H1 (cell line): ENCODE results near the gene MRPS34. TPM values are rescaled to one million over a fixed set of nuclear protein-coding genes. Genes with fewer than 3 reads are reported as not detected.

Experiments used
- CTCF ChIA-PET: fragments of 300-600 bp; sonication (Branson Sonifier 250); formaldehyde crosslinking; loops from one replicate; lab custom pipeline; 2021; ENCODE audit not compliant: partially characterized antibody; lab: Charles Lee
- POLR2A ChIA-PET: fragments of 300-600 bp; sonication (Branson Sonifier 250); formaldehyde crosslinking; loops from one replicate; lab custom pipeline; 2021; ENCODE audit warnings: inconsistent platforms; ENCODE audit not compliant: partially characterized antibody; lab: Charles Lee
- DNase-seq, 2 experiments: peaks; one replicate each; pipeline versions ENCODE4 v3.0.0 to v3.0.0-alpha.2; 2010 to 2022; ENCODE audit warnings: low spot score in 2 of 2, low read depth in 1 of 2, mixed read lengths in 1 of 2
- FAIRE-seq: peaks from 2 replicates; lab custom pipeline; 2011; peaks lifted over from hg19 to GRCh38; lab: Jason Lieb, UNC
- H2AFZ ChIP-seq: 2 replicates; pipeline ENCODE4 v1.8.1; 2012; ENCODE audit warnings: low read length, inconsistent platforms
- H2AK5ac ChIP-seq: 2 replicates; pipeline ENCODE4 v1.6.1; 2013; ENCODE audit warnings: low read depth, low read length
- H2BK120ac ChIP-seq: replicated peaks from 2 replicates; pipeline ENCODE3; 2013; ENCODE audit warnings: low read depth, low read length, inconsistent platforms
- H2BK12ac ChIP-seq: 2 replicates; pipeline ENCODE4 v1.6.1; 2013; ENCODE audit warnings: low read depth, low read length
- H2BK15ac ChIP-seq: 2 replicates; pipeline ENCODE4 v1.6.1; 2013; ENCODE audit warnings: low read length
- H2BK20ac ChIP-seq: 2 replicates; pipeline ENCODE4 v1.6.1; 2013; ENCODE audit warnings: low read length
- H2BK5ac ChIP-seq: 2 replicates; pipeline ENCODE4 v1.6.1; 2013; ENCODE audit warnings: low read depth, low read length
- H3K14ac ChIP-seq: 2 replicates; pipeline ENCODE4 v1.6.1; 2013; ENCODE audit warnings: inconsistent platforms; ENCODE audit not compliant: insufficient read length
- H3K18ac ChIP-seq: 2 replicates; pipeline ENCODE4 v1.6.1; 2013; ENCODE audit warnings: low read length; ENCODE audit errors: extremely low read depth
- H3K23ac ChIP-seq: 2 replicates; pipeline ENCODE4 v1.6.1; 2013; ENCODE audit warnings: inconsistent platforms; ENCODE audit not compliant: insufficient read length
- H3K23me2 ChIP-seq: 2 replicates; pipeline ENCODE4 v1.6.1; 2013; ENCODE audit warnings: low read depth, low read length
- H3K27ac ChIP-seq: 2 replicates; pipeline ENCODE4 v1.6.1; 2011; ENCODE audit warnings: low read depth, low read length, inconsistent platforms
- H3K27me3 ChIP-seq, 4 experiments: replicated peaks in 1 of 4; 1 replicate in 1 of 4; 2 replicates in 3 of 4; pipeline versions ENCODE4 v1.6.1 to v1.8.1; 2011 to 2013; ENCODE audit warnings: low read length in 3 of 4, mild to moderate bottlenecking in 3 of 4, inconsistent platforms in 2 of 4, mixed read lengths in 2 of 4, moderate library complexity in 1 of 4; ENCODE audit not compliant: control insufficient read depth in 3 of 4, insufficient read depth in 3 of 4; ENCODE audit errors: extremely low read depth in 1 of 4
- H3K36me3 ChIP-seq, 4 experiments: 2 replicates each; pipeline versions ENCODE4 v1.6.1 to v1.8.1; 2011 to 2013; ENCODE audit warnings: mild to moderate bottlenecking in 4 of 4, low read length in 3 of 4, moderate library complexity in 2 of 4, control low read depth in 1 of 4, inconsistent platforms in 1 of 4; ENCODE audit not compliant: insufficient read depth in 4 of 4, control insufficient read depth in 2 of 4
- H3K4ac ChIP-seq: replicated peaks from 2 replicates; pipeline ENCODE3; 2013; ENCODE audit warnings: low read length, low read depth, mixed read lengths, inconsistent platforms; ENCODE audit not compliant: insufficient read length
- H3K4me1 ChIP-seq, 4 experiments: replicated peaks in 1 of 4; 1 replicate in 1 of 4; 2 replicates in 3 of 4; pipeline versions ENCODE4 v1.6.1 to v1.8.1; 2011 to 2013; ENCODE audit warnings: low read length in 3 of 4, inconsistent platforms in 2 of 4, mixed read lengths in 1 of 4; ENCODE audit not compliant: insufficient read depth in 4 of 4, control insufficient read depth in 3 of 4
- H3K4me2 ChIP-seq, 2 experiments: 2 replicates each; pipeline versions ENCODE4 v1.6.1 to v1.8.1; 2011 to 2013; ENCODE audit warnings: low read depth in 2 of 2, low read length in 2 of 2, control low read depth in 1 of 2, inconsistent platforms in 1 of 2, mild to moderate bottlenecking in 1 of 2; ENCODE audit not compliant: insufficient read depth in 1 of 2
- H3K4me3 ChIP-seq, 4 experiments: fragments of 200-600, 300-600 bp in 1 of 4; sonication (generic), shearing (Covaris generic), sonication (Bioruptor Twin) in 1 of 4; 2 replicates each; pipeline versions ENCODE4 v1.5.1 to v1.8.1; 2011 to 2016; ENCODE audit warnings: low read length in 4 of 4, low read depth in 3 of 4, control low read depth in 2 of 4, inconsistent platforms in 2 of 4, mild to moderate bottlenecking in 2 of 4, mixed read lengths in 1 of 4, moderate library complexity in 1 of 4; ENCODE audit not compliant: insufficient read depth in 2 of 4; ENCODE audit errors: extremely low read depth in 1 of 4
- H3K56ac ChIP-seq: replicated peaks from 2 replicates; pipeline ENCODE3; 2013; ENCODE audit warnings: low read depth, mild to moderate bottlenecking, mixed read lengths, low read length, inconsistent platforms; ENCODE audit not compliant: insufficient read length
- H3K79me1 ChIP-seq: 2 replicates; pipeline ENCODE4 v1.6.1; 2013; ENCODE audit warnings: low read depth, low read length, control low read depth
- H3K79me2 ChIP-seq, 2 experiments: 2 replicates each; pipeline versions ENCODE4 v1.6.1 to v1.8.1; 2012 to 2013; ENCODE audit warnings: low read length in 2 of 2, mild to moderate bottlenecking in 2 of 2, inconsistent platforms in 1 of 2; ENCODE audit not compliant: insufficient read depth in 2 of 2, control insufficient read depth in 1 of 2
- H3K9ac ChIP-seq, 4 experiments: replicated peaks in 1 of 4; 1 replicate in 1 of 4; 2 replicates in 3 of 4; pipeline versions ENCODE4 v1.6.1 to v1.8.1; 2011 to 2013; ENCODE audit warnings: low read depth in 3 of 4, low read length in 3 of 4, control low read depth in 2 of 4, mild to moderate bottlenecking in 2 of 4, moderate library complexity in 2 of 4, inconsistent platforms in 1 of 4; ENCODE audit errors: extremely low read depth in 1 of 4
- H3K9me3 ChIP-seq, 2 experiments: 2 replicates each; pipeline versions ENCODE4 v1.6.1 to v1.8.1; 2012 to 2013; ENCODE audit warnings: mild to moderate bottlenecking in 2 of 2, moderate library complexity in 2 of 2, control low read depth in 1 of 2, inconsistent platforms in 1 of 2, low read depth in 1 of 2, low read length in 1 of 2, mixed read lengths in 1 of 2; ENCODE audit not compliant: insufficient read depth in 2 of 2
- H4K20me1 ChIP-seq, 2 experiments: replicated peaks in 1 of 2; 2 replicates each; pipeline versions ENCODE3 to v1.8.1; 2011 to 2013; ENCODE audit warnings: inconsistent platforms in 2 of 2, low read length in 2 of 2, mild to moderate bottlenecking in 1 of 2; ENCODE audit not compliant: insufficient read depth in 2 of 2, control insufficient read depth in 1 of 2
- H4K5ac ChIP-seq: 2 replicates; pipeline ENCODE4 v1.6.1; 2013; ENCODE audit warnings: low read length, low read depth, mixed read lengths, inconsistent platforms; ENCODE audit not compliant: insufficient read length
- H4K8ac ChIP-seq: 2 replicates; pipeline ENCODE4 v1.8.0; 2013; ENCODE audit warnings: mild to moderate bottlenecking, moderate library complexity, low read length, inconsistent platforms; ENCODE audit not compliant: insufficient read depth; ENCODE audit errors: extremely low read depth
- H4K91ac ChIP-seq: replicated peaks from 2 replicates; pipeline ENCODE3; 2013; ENCODE audit warnings: low read length, mixed read lengths, inconsistent platforms; ENCODE audit not compliant: insufficient read length
- CBX8 ChIP-seq: fragments of 300-800, 300-1000 bp; sonication (generic); IDR thresholded peaks from 2 replicates; pipeline ENCODE4 v1.7.1; 2016; ENCODE audit warnings: low read depth, low read length, borderline replicate concordance
- HDAC2 ChIP-seq, 2 experiments: fragments of 300-600 bp in 1 of 2; sonication (generic) in 1 of 2; IDR thresholded peaks; 2 replicates each; pipeline ENCODE4 v1.6.1; 2011 to 2012; ENCODE audit warnings: low read depth in 2 of 2, low read length in 2 of 2, mild to moderate bottlenecking in 2 of 2, moderate library complexity in 2 of 2, borderline replicate concordance in 1 of 2, inconsistent platforms in 1 of 2
- HDAC6 ChIP-seq: IDR thresholded peaks from one replicate; pipeline ENCODE4 v1.7.1; 2012; ENCODE audit warnings: low read depth, mild to moderate bottlenecking, inconsistent platforms, low read length, moderate library complexity
- PHF8 ChIP-seq: fragments of 200-600 bp; sonication (generic); conservative IDR thresholded peaks from 2 replicates; pipeline ENCODE4 v1.7.1; 2012; ENCODE audit warnings: low read depth, mild to moderate bottlenecking, inconsistent platforms, low read length, moderate library complexity
- RXRA ChIP-seq: IDR thresholded peaks from 2 replicates; pipeline ENCODE4 v1.6.1; 2011; ENCODE audit warnings: low read depth, mild to moderate bottlenecking, low read length, moderate library complexity; ENCODE audit not compliant: insufficient read depth
- TAF1 ChIP-seq: IDR thresholded peaks from 2 replicates; pipeline ENCODE4 v1.6.1; 2011; ENCODE audit warnings: mild to moderate bottlenecking, low read depth, low read length
- YY1 ChIP-seq: IDR thresholded peaks from 2 replicates; pipeline ENCODE4 v1.6.1; 2011; ENCODE audit warnings: low read depth, mild to moderate bottlenecking, low read length
- ZNF274 ChIP-seq: IDR thresholded peaks from 2 replicates; pipeline ENCODE4 v1.7.0; 2012; ENCODE audit warnings: low read length, borderline replicate concordance; ENCODE audit errors: extremely low read depth
- WGBS, 2 experiments: shearing (Covaris generic) in 1 of 2; methylation state at CpG; one replicate each; pipeline versions ENCODE4 v1.1.6 to v1.1.7; 2013 to 2015; ENCODE audit warnings: low lambda C conversion rate in 2 of 2, mixed read lengths in 2 of 2, inconsistent platforms in 1 of 2, low coverage in 1 of 2, missing lambda C conversion rate in 1 of 2; ENCODE audit not compliant: insufficient replicate concordance in 2 of 2, insufficient coverage in 1 of 2, insufficient read length in 1 of 2; ENCODE audit errors: extremely low coverage in 1 of 2, missing lambda C conversion rate in 1 of 2; 5-methylcytosine and 5-hydroxymethylcytosine counted together
- polyA plus RNA-seq, 7 experiments: library from polyadenylated mRNA; depleted of rRNA in 3 of 7; stranded (reverse) in 5 of 7; unstranded in 2 of 7; fragments of >200 nt in 5 of 7; fragments of 200-250 nt in 2 of 7; gene quantifications; 1 replicate in 5 of 7; 2 replicates in 1 of 7; 4 replicates in 1 of 7; pipeline versions ENCODE4 v1.2.1 to v1.2.3, GENCODE V29; 2011 to 2013; ENCODE audit warnings: missing spikeins in 2 of 7, mixed read lengths in 2 of 7
- total RNA-seq: library from RNA; stranded (reverse); fragmentation: NEBNext Ultra II Directional; extraction: Animal tissue kit (Norgen Biotek cat#: 25700); gene quantifications from 2 replicates; pipeline ENCODE4 v1.2.1, GENCODE V29; 2021

The MRPS34 gene
- total and polyA plus RNA-seq, 2 of the 8 experiments (the other 6 are each of a cell fraction or from before 2014, with no cell fraction given) = 168 to 252 TPM

GRCh38 chr16:1771188-1771863, 1.6 kb downstream of the MRPS34 start, which contains the start of gene NME3:
TSS of gene NME3 (minus strand) at chr16:1771543. CDS start at chr16:1771534, 9 bp downstream.
- peak within 1 kb of the TSS; percentile 81 for H4K5ac ChIP-seq
- DNase-seq (peak in 1 of 2 experiments; percentile 90), FAIRE-seq (no peak)
- H2BK120ac ChIP-seq = no peak within 1 kb of the TSS
- peak within 1 kb of the TSS; percentile 71 to 92 for H3K4me2 ChIP-seq
- no peak within 1 kb of the TSS for H3K14ac ChIP-seq
- ChIA-PET POLR2A (interaction anchor here (0.6 to 13.5 kb wide), 31 partner anchors 8 to 351 kb away, joined by 3 to 246 read pairs (median 5); partner anchors contain the start of genes FAHD1, HAGH, IGFALS and JPT2), CTCF (interaction anchor here (1.2 to 2.2 kb wide), 2 partner anchors 11 to 12 kb away, joined by 3 to 8 read pairs; partner anchors contain the start of genes NUBP2 and SPSB3)
- peak within 1 kb of the TSS; percentile 88 for H2BK5ac ChIP-seq
- H2AK5ac ChIP-seq = no peak within 1 kb of the TSS; the same call in 1 of the 2 replicates
- H4K8ac ChIP-seq = peak within 1 kb of the TSS; percentile 94
- peaks cover 0 to 18% of the 10 kb centered on the region in 2 experiments for H4K20me1 ChIP-seq
- H3K9ac ChIP-seq = peak within 1 kb of the TSS; percentile 69 to 94 (median 89)
- peak within 1 kb of the TSS; percentile 90 for H3K4ac ChIP-seq
- H3K4me1 ChIP-seq = peaks cover 0 to 12% (median 10%) of the 10 kb centered on the region in 4 experiments; a peak in 5 of 7 replicates
- H3K4me3 ChIP-seq = peak within 1 kb of the TSS; percentile 82 to 91 (median 82)
- no peaks in the 10 kb centered on the region for H3K27me3 ChIP-seq
- H2BK12ac ChIP-seq = peak within 1 kb of the TSS; percentile 4; the same call in 1 of the 2 replicates
- H3K9me3 ChIP-seq = no peaks in the 10 kb centered on the region
- no peak within 1 kb of the TSS for H3K23ac ChIP-seq
- H3K27ac ChIP-seq = peak within 1 kb of the TSS; percentile 62
- no peak within 1 kb of the TSS for H2AFZ ChIP-seq
- peak within 1 kb of the TSS; percentile 90 for H3K18ac ChIP-seq
- H2BK15ac ChIP-seq = peak within 1 kb of the TSS; percentile 72; the same call in 1 of the 2 replicates
- H3K79me2 ChIP-seq = peaks cover 0 to 15% of the 10 kb centered on the region in 2 experiments; a peak in 1 of 4 replicates
- peaks cover 3 to 36% (median 6%) of the 10 kb centered on the region in 4 experiments; a peak in 4 of 8 replicates for H3K36me3 ChIP-seq
- peak within 1 kb of the TSS; percentile 73 for H3K56ac ChIP-seq
- no peak within 1 kb of the TSS for H2BK20ac ChIP-seq
- 1% methylated on average over 37 of the region's 79 CpGs; no CpG with 5 or more reads in 1 of the 2 experiments for WGBS, 2 experiments
- H3K79me1 ChIP-seq = peaks cover 4% of the 10 kb centered on the region
- peaks cover 17% of the 10 kb centered on the region for H3K23me2 ChIP-seq
- H4K91ac ChIP-seq = peak within 1 kb of the TSS; percentile 93
- TF ChIP-seq HDAC2 (IDR thresholded peaks at IDR 0.05; ENCODE audit: borderline replicate concordance in 1 of 2, low read depth in 2 of 2, low read length in 2 of 2) (no peak), CBX8 (no peak), PHF8 (peak; percentile 15; the same call in 1 of the 2 replicates), TAF1 (0 out of 2 replicates have a peak, but pooled peaks have one; percentile 24), YY1 (peak; percentile 37; the same call in 1 of the 2 replicates), HDAC6 (no peak), RXRA (no peak), ZNF274 (no peak)
